A673 (cell line): Measurements from ENCODE around the gene NTN1.

ENCODE experiments used
- CTCF ChIP-seq: fragments of 300-800, 200-600 bp; sonication (generic); conservative IDR thresholded peaks from 2 replicates; pipeline ENCODE4 v1.5.1; 2017; ENCODE audit warnings: low read depth, mild to moderate bottlenecking, antibody characterized with exemption, low read length, moderate library complexity, mixed read lengths
- EZH2 ChIP-seq: fragments of 200-600 bp; sonication (generic); IDR thresholded peaks from 2 replicates; pipeline ENCODE4 v1.6.1; 2017; ENCODE audit warnings: borderline replicate concordance, low read depth, mild to moderate bottlenecking, mixed read lengths, antibody characterized with exemption, low read length; ENCODE audit not compliant: poor library complexity, severe bottlenecking

- no peak for TF ChIP-seq CTCF
- TF ChIP-seq EZH2 = no peak
Observed at GRCh38 chr17:9274973-9275372, 253.7 kb downstream of the NTN1 start.
